H1 (cell line): ENCODE measurements around the gene SCGB2B2.

ENCODE experiments used
- CTCF ChIP-seq, 3 experiments: IDR thresholded peaks; 1 replicate in 2 of 3; 2 replicates in 1 of 3; pipeline versions ENCODE4 v1.5.1 to v1.6.1; 2011; ENCODE audit warnings: low read length in 3 of 3, mild to moderate bottlenecking in 3 of 3, inconsistent platforms in 2 of 3, low read depth in 1 of 3, moderate library complexity in 1 of 3; ENCODE audit not compliant: insufficient read depth in 1 of 3; ENCODE audit errors: control extremely low read depth in 1 of 3
- EGR1 ChIP-seq: IDR thresholded peaks from 2 replicates; pipeline ENCODE4 v1.6.1; 2011; ENCODE audit warnings: low read depth, low read length, borderline replicate concordance
- EP300 ChIP-seq, 2 experiments: IDR thresholded peaks; 1 replicate in 1 of 2; 2 replicates in 1 of 2; pipeline ENCODE4 v1.6.1; 2011 to 2012; ENCODE audit warnings: low read depth in 2 of 2, low read length in 2 of 2, mild to moderate bottlenecking in 2 of 2, borderline replicate concordance in 1 of 2, inconsistent platforms in 1 of 2, moderate library complexity in 1 of 2
- PHF8 ChIP-seq: fragments of 200-600 bp; sonication (generic); conservative IDR thresholded peaks from 2 replicates; pipeline ENCODE4 v1.7.1; 2012; ENCODE audit warnings: low read depth, mild to moderate bottlenecking, inconsistent platforms, low read length, moderate library complexity
- SUZ12 ChIP-seq: fragments of 200-600 bp; sonication (generic); IDR thresholded peaks from 2 replicates; pipeline ENCODE4 v1.6.1; 2012; ENCODE audit warnings: mild to moderate bottlenecking, inconsistent platforms, low read length, moderate library complexity, mixed read lengths
- TCF12 ChIP-seq: IDR thresholded peaks from 2 replicates; pipeline ENCODE4 v1.6.1; 2011; ENCODE audit warnings: low read depth, mild to moderate bottlenecking, low read length
- USF2 ChIP-seq: IDR thresholded peaks from 2 replicates; pipeline ENCODE4 v1.6.1; 2011; ENCODE audit warnings: low read length, improper control_type of control experiment
- ZNF274 ChIP-seq: IDR thresholded peaks from 2 replicates; pipeline ENCODE4 v1.7.0; 2012; ENCODE audit warnings: low read length, borderline replicate concordance; ENCODE audit errors: extremely low read depth
- TF ChIP-seq, protein P1 (sequence below): IDR thresholded peaks from 2 replicates; pipeline ENCODE4 v1.6.1; 2011; ENCODE audit warnings: low read depth, mild to moderate bottlenecking, low read length; ENCODE audit not compliant: insufficient read depth

GRCh38 chr19:34676697-34677385 lies at the start of gene SCGB2B2:
- TF ChIP-seq TCF12 (no peak), PHF8 (no peak), CTCF (IDR thresholded peaks at IDR 0.05; ENCODE audit: control extremely low read depth in 1 of 3, insufficient read depth in 1 of 3, low read depth in 1 of 3, low read length in 3 of 3) (0 out of 4 replicates have a peak, but pooled peaks of 1 of the 3 experiments have one; percentile 2), EGR1 (0 out of 2 replicates have a peak, but pooled peaks have one; percentile 32), ZNF274 (no peak), SUZ12 (no peak), EP300 (IDR thresholded peaks at IDR 0.05; ENCODE audit: borderline replicate concordance in 1 of 2, low read depth in 2 of 2, low read length in 2 of 2) (no peak), USF2 (no peak)
- TF ChIP-seq, protein P1, sequence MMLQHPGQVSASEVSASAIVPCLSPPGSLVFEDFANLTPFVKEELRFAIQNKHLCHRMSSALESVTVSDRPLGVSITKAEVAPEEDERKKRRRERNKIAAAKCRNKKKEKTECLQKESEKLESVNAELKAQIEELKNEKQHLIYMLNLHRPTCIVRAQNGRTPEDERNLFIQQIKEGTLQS = no peak
